HG03097 (cell line): ENCODE data around the gene CRACR2B.

Source experiments
- ATAC-seq: cut with Tn5 transposase; IDR thresholded peaks from one replicate; pipeline ENCODE4 v1.9.1; 2021; ENCODE audit not compliant: unreplicated experiment, low FRiP score

Gene CRACR2B

GRCh38 chr11:827897-828192 lies at the start of gene CRACR2B:
TSS of gene CRACR2B (plus strand) at chr11:827919. CDS start at chr11:828608, 689 bp downstream.
- peak; percentile 21 for ATAC-seq

- ATAC-seq = no peak
Observed at GRCh38 chr11:778976-779954, 48.5 kb upstream of the CRACR2B start.

- no peak for ATAC-seq
Observed at GRCh38 chr11:779955-780532, 47.7 kb upstream of the CRACR2B start.

GRCh38 chr11:782264-783174 lies 45.2 kb upstream of the CRACR2B start:
- ATAC-seq = no peak

- ATAC-seq = no peak
Observed at GRCh38 chr11:783581-784015, 44.1 kb upstream of the CRACR2B start.

GRCh38 chr11:786235-787083 lies 41.3 kb upstream of the CRACR2B start:
- ATAC-seq = no peak

GRCh38 chr11:787084-787675 lies 40.5 kb upstream of the CRACR2B start:
- ATAC-seq = no peak

GRCh38 chr11:788009-788640 lies 39.6 kb upstream of the CRACR2B start:
- ATAC-seq = no peak

- ATAC-seq = no peak
Observed at GRCh38 chr11:788953-789940, 38.5 kb upstream of the CRACR2B start.

GRCh38 chr11:789943-790342 lies 37.8 kb upstream of the CRACR2B start, which contains the start of gene CEND1:
TSS of gene CEND1 (minus strand) at chr11:790090. CDS start at chr11:788576, 1,514 bp downstream.
- no peak for ATAC-seq

- no peak for ATAC-seq
Observed at GRCh38 chr11:790721-791564, 36.8 kb upstream of the CRACR2B start.

- ATAC-seq = no peak
Observed at GRCh38 chr11:791658-792534, 35.8 kb upstream of the CRACR2B start.

GRCh38 chr11:792535-792821 lies 35.2 kb upstream of the CRACR2B start:
- no peak for ATAC-seq

- no peak for ATAC-seq
Observed at GRCh38 chr11:792873-793272, 34.8 kb upstream of the CRACR2B start.

GRCh38 chr11:793556-793955 lies 34.2 kb upstream of the CRACR2B start:
- ATAC-seq = no peak

GRCh38 chr11:794013-794765 lies 33.5 kb upstream of the CRACR2B start:
- no peak for ATAC-seq
